ENCODE measurements around the gene DCN. TPM values are rescaled to one million over a fixed set of nuclear protein-coding genes. Genes with fewer than 3 reads are reported as not detected.

Gene DCN
- total RNA-seq, 4 donors from 2014 or later: 50.1 to 1,296 (median 333) TPM

GRCh38 chr12:91103624-91104023, 79.0 kb downstream of the DCN start:
- intact Hi-C loops (cut with DNase I): no loop called here
- no peak for DNase-seq
- Histone ChIP-seq H3K9me3 (no peaks in the 10 kb centered on the region), H3K27me3 (no peaks in the 10 kb centered on the region), H3K36me3 (no peaks in the 10 kb centered on the region), H3K4me1 (no peaks in the 10 kb centered on the region), H3K4me3 (no peak overlapping the region), H3K27ac (no peak overlapping the region)
- WGBS, 2 donors: 31 to 35% methylated on average over 1 of the region's 1 CpG
- TF ChIP-seq POLR2A (IDR thresholded peaks at IDR 0.05) (no peak), CTCF (IDR thresholded peaks at IDR 0.05) (no peak)

- H3K27ac ChIP-seq: no peak overlapping the region
- no peaks in the 10 kb centered on the region for H3K4me1 ChIP-seq
- DNase-seq: no peak
- H3K4me3 ChIP-seq: no peak overlapping the region
- intact Hi-C loops (cut with DNase I): no loop called here
- no peaks in the 10 kb centered on the region for H3K36me3 ChIP-seq
- no peaks in the 10 kb centered on the region for H3K9me3 ChIP-seq
- H3K27me3 ChIP-seq: no peaks in the 10 kb centered on the region
- no peak for TF ChIP-seq CTCF (IDR thresholded peaks at IDR 0.05)
These were observed 79.5 kb downstream of the DCN start for GRCh38 chr12:91103101-91103500.

DNA sequence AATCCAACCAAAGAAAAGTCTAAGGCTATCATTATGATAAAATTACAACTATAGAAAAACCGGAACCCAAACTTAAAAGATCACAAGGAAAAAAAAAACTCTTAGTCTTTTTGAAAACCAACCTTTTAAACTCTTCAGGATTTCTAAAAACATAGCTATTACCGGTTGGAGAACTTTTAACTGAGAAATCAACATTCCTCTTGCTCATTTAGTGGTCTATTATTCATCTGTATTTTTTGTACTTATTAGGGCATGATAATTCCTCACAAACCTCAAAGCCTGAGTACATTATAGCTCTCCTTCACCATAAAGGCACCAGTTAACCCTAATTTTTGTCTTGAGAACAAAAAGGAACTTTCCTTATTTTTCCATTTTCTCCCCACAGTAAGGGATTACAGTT, 81.7 kb downstream of the DCN start:
- H3K4me1 ChIP-seq: no peaks in the 10 kb centered on the region

GRCh38 chr12:91099836-91100235, 82.8 kb downstream of the DCN start:
- Histone ChIP-seq H3K4me3 (no peak overlapping the region), H3K27me3 (no peaks in the 10 kb centered on the region), H3K27ac (no peak overlapping the region), H3K4me1 (no peaks in the 10 kb centered on the region), H3K36me3 (no peaks in the 10 kb centered on the region), H3K9me3 (no peaks in the 10 kb centered on the region)
- DNase-seq: no peak
- WGBS, 2 donors: 51 to 69% methylated on average over 2 of the region's 2 CpGs
- no peak for TF ChIP-seq POLR2A (IDR thresholded peaks at IDR 0.05)
- TF ChIP-seq CTCF (IDR thresholded peaks at IDR 0.05): no peak
- intact Hi-C loops (cut with DNase I): no loop called here

More for the DNA sequence above, 81.7 kb downstream of the DCN start:
- TF ChIP-seq CTCF (IDR thresholded peaks at IDR 0.05) (no peak), POLR2A (IDR thresholded peaks at IDR 0.05) (no peak)
- no peak for DNase-seq
- no peaks in the 10 kb centered on the region for H3K27me3 ChIP-seq
- H3K36me3 ChIP-seq: no peaks in the 10 kb centered on the region
- intact Hi-C loops (cut with DNase I): no loop called here
- no peaks in the 10 kb centered on the region for H3K9me3 ChIP-seq
- no peak overlapping the region for H3K27ac ChIP-seq
- H3K4me3 ChIP-seq: no peak overlapping the region
- 80 to 86% methylated on average over 2 of the region's 2 CpGs for WGBS, 2 donors

DNA sequence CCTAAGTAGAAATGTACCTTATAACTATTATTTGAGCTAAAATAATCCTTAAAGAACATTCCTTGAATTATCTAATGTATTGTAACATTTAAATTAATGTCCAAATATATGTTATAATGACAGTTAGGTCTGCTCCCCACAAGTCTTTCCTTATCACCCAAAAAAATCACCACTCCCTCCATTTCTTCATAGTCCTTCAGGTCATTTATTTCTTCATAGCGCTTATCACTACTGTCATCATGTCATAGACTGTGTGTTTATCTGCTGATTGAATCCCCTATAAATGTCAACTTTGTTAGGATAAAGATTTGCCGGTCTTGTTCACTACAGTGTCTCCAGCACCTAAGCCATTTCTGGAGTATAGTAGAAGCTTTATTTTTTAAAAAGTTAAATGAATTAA, 83.3 kb downstream of the DCN start:
- no peaks in the 10 kb centered on the region for H3K4me1 ChIP-seq
- WGBS, 2 donors: 43 to 53% methylated on average over 2 of the region's 2 CpGs
- H3K27ac ChIP-seq: peak overlapping the region in 2 of 4 donors; percentile 1 to 57
- no peak overlapping the region for H3K4me3 ChIP-seq
- TF ChIP-seq POLR2A (IDR thresholded peaks at IDR 0.05): no peak
- TF ChIP-seq CTCF (IDR thresholded peaks at IDR 0.05): no peak
- H3K9me3 ChIP-seq: no peaks in the 10 kb centered on the region
- intact Hi-C loops (cut with DNase I): no loop called here
- no peaks in the 10 kb centered on the region for H3K36me3 ChIP-seq
- no peak for DNase-seq
- H3K27me3 ChIP-seq: no peaks in the 10 kb centered on the region
